Gastroesophageal sphincter (tissue), 4 donors: ENCODE measurements around the gene TECPR2. TPM values are rescaled to one million over a fixed set of nuclear protein-coding genes. Genes with fewer than 3 reads are reported as not detected.
"Not testable (repeated sequence)": the region's sequence is repeated elsewhere in the genome, so short reads cannot be mapped to it uniquely, and the experiment has no call there.

Experiments used
- ATAC-seq: fragments of 150-250 bp; one replicate; pipeline ENCODE4 v1.9.1; 2016; ENCODE audit warnings: mild to moderate bottlenecking, moderate library complexity
- H3K27ac ChIP-seq, 4 donors: fragments of 200-600 bp; sonication (generic) in 3 of 4; 1 replicate in 3 of 4; 2 replicates in 1 of 4; pipeline ENCODE4 v1.5.1; 2016 to 2019
- H3K27me3 ChIP-seq: fragments of 200-600 bp; sonication (generic); one replicate; pipeline ENCODE4 v1.5.1; 2019
- H3K36me3 ChIP-seq, 2 donors: fragments of 200-600 bp; sonication (generic); one replicate each; pipeline ENCODE4 v1.5.1; 2019; ENCODE audit warnings: control low read depth in 1 of 2
- H3K4me1 ChIP-seq, 3 donors: fragments of 200-600 bp; sonication (generic); 1 replicate in 2 of 3; 2 replicates in 1 of 3; pipeline ENCODE4 v1.5.1; 2016 to 2019; ENCODE audit warnings: control low read depth in 2 of 3
- H3K4me3 ChIP-seq, 2 donors: fragments of 200-600 bp; sonication (generic); one replicate each; pipeline ENCODE4 v1.5.1; 2019; ENCODE audit warnings: mild to moderate bottlenecking in 1 of 2, moderate library complexity in 1 of 2
- H3K9me3 ChIP-seq, 3 donors: fragments of 200-600 bp; sonication (generic); one replicate each; pipeline ENCODE4 v1.5.1; 2017 to 2019; ENCODE audit warnings: control low read depth in 2 of 3
- CTCF ChIP-seq, 4 experiments: fragments of 200-600 bp in 2 of 4; fragments of 450-650 bp in 2 of 4; sonication (generic) in 1 of 4; IDR thresholded peaks; one replicate each; pipeline ENCODE4 v1.5.1; 2017 to 2019; ENCODE audit warnings: antibody characterized with exemption in 4 of 4, mild to moderate bottlenecking in 2 of 4, moderate library complexity in 2 of 4
- EP300 ChIP-seq: sonication (generic); formaldehyde crosslinking; IDR thresholded peaks from one replicate; pipeline ENCODE4 v1.6.1; 2017; ENCODE audit warnings: antibody characterized with exemption, mild to moderate bottlenecking
- POLR2A ChIP-seq, 2 donors: fragments of 450-650 bp; IDR thresholded peaks; one replicate each; pipeline ENCODE4 v1.6.1; 2017; ENCODE audit warnings: antibody characterized with exemption in 2 of 2, mild to moderate bottlenecking in 2 of 2, moderate library complexity in 1 of 2
- POLR2AphosphoS5 ChIP-seq: sonication (generic); formaldehyde crosslinking; IDR thresholded peaks from one replicate; pipeline ENCODE4 v1.6.1; 2017; ENCODE audit warnings: antibody characterized with exemption
- WGBS, 2 donors: methylation state at CpG; one replicate each; pipeline ENCODE4 v1.1.5; 2018; ENCODE audit warnings: low coverage in 1 of 2; 5-methylcytosine and 5-hydroxymethylcytosine counted together
- total RNA-seq, 4 donors: library from RNA; depleted of rRNA; stranded (reverse); fragments of >200 nt; gene quantifications; one replicate each; pipeline ENCODE4 v1.1.0, GENCODE V29; 2016

The TECPR2 gene
- total RNA-seq, 4 donors from 2014 or later, result 26.0 to 57.2 (median 30.5) TPM

GRCh38 chr14:102540315-102541028 lies 177.7 kb downstream of the TECPR2 start:
- Histone ChIP-seq H3K27ac (no peak overlapping the region), H3K36me3 (no peaks in the 10 kb centered on the region), H3K27me3 (peaks cover 64% of the 10 kb centered on the region), H3K4me1 (peaks cover 0 to 19% (median 0%) of the 10 kb centered on the region in 3 donors), H3K9me3 (no peaks in the 10 kb centered on the region), H3K4me3 (no peak overlapping the region)
- TF ChIP-seq EP300 (no peak), POLR2AphosphoS5 (no peak), POLR2A (IDR thresholded peaks at IDR 0.05) (no peak), CTCF (IDR thresholded peaks at IDR 0.05) (no peak)
- no peak for ATAC-seq
- 66 to 77% methylated on average over 5 to 7 of the region's 29 CpGs for WGBS, 2 donors

GRCh38 chr14:102541029-102541491 lies 178.3 kb downstream of the TECPR2 start:
- not testable (repeated sequence) for H3K4me3 ChIP-seq, H3K27ac ChIP-seq, H3K9me3 ChIP-seq, ATAC-seq, H3K36me3 ChIP-seq
- 84 to 100% methylated on average over 1 to 7 of the region's 14 CpGs for WGBS, 2 donors
- H3K4me1 ChIP-seq, result peaks cover 0 to 23% (median 0%) of the 10 kb centered on the region in 3 donors
- peaks cover 70% of the 10 kb centered on the region for H3K27me3 ChIP-seq

GRCh38 chr14:102541771-102542170 lies 179.0 kb downstream of the TECPR2 start:
- no peak overlapping the region for H3K27ac ChIP-seq
- ATAC-seq, result no peak
- H3K4me3 ChIP-seq, result no peak overlapping the region
- WGBS, 2 donors, result 93% methylated on average over 2 to 3 of the region's 10 CpGs
- no peaks in the 10 kb centered on the region for H3K36me3 ChIP-seq
- no peak for TF ChIP-seq POLR2AphosphoS5
- no peak for TF ChIP-seq CTCF (IDR thresholded peaks at IDR 0.05)
- no peak for TF ChIP-seq EP300
- no peak for TF ChIP-seq POLR2A (IDR thresholded peaks at IDR 0.05)
- H3K27me3 ChIP-seq, result peaks cover 77% of the 10 kb centered on the region
- peaks cover 0 to 23% (median 0%) of the 10 kb centered on the region in 3 donors for H3K4me1 ChIP-seq
- no peaks in the 10 kb centered on the region for H3K9me3 ChIP-seq

- H3K27ac ChIP-seq, result no peak overlapping the region
- H3K4me3 ChIP-seq, result peak overlapping the region in 1 of 2 donors; percentile 22
- peak; percentile 49 for ATAC-seq
- 58 to 62% methylated on average over 5 to 6 of the region's 43 CpGs for WGBS, 2 donors
- H3K36me3 ChIP-seq, result no peaks in the 10 kb centered on the region
- H3K4me1 ChIP-seq, result peaks cover 0 to 23% (median 0%) of the 10 kb centered on the region in 3 donors
- no peaks in the 10 kb centered on the region for H3K9me3 ChIP-seq
- TF ChIP-seq POLR2AphosphoS5 (no peak), POLR2A (IDR thresholded peaks at IDR 0.05) (no peak), EP300 (no peak), CTCF (IDR thresholded peaks at IDR 0.05) (no peak)
- peaks cover 73% of the 10 kb centered on the region for H3K27me3 ChIP-seq
These were observed 181.5 kb downstream of the TECPR2 start for GRCh38 chr14:102544046-102544746.

GRCh38 chr14:102544747-102545460 lies 182.2 kb downstream of the TECPR2 start:
- H3K4me3 ChIP-seq, result peak overlapping the region in 1 of 2 donors; percentile 22

More at GRCh38 chr14:102544747-102545460, 182.2 kb downstream of the TECPR2 start:
- no peaks in the 10 kb centered on the region for H3K36me3 ChIP-seq
- H3K4me1 ChIP-seq, result peaks cover 0 to 21% (median 0%) of the 10 kb centered on the region in 3 donors
- H3K27me3 ChIP-seq, result peaks cover 70% of the 10 kb centered on the region
- TF ChIP-seq POLR2AphosphoS5, result no peak
- no peak for TF ChIP-seq POLR2A (IDR thresholded peaks at IDR 0.05)
- TF ChIP-seq EP300, result no peak
- no peak for TF ChIP-seq CTCF (IDR thresholded peaks at IDR 0.05)
- ATAC-seq, result no peak
- no CpG with 5 or more reads among the region's 66 CpGs for WGBS, 2 donors
- H3K9me3 ChIP-seq, result no peaks in the 10 kb centered on the region
- no peak overlapping the region for H3K27ac ChIP-seq
